ENCODE measurements around the gene EPHA4. TPM values are rescaled to one million over a fixed set of nuclear protein-coding genes. Genes with fewer than 3 reads are reported as not detected.

EPHA4 gene
- total and polyA plus RNA-seq, 2 of the 4 experiments (the other 2 are of a cell fraction), result 36.9 to 132 TPM

GRCh38 chr2:221434142-221434541, 138.0 kb downstream of the EPHA4 start:
- Histone ChIP-seq H3K79me1 (ENCODE audit: low read depth in 1 of 2, low read length in 2 of 2) (no peaks in the 10 kb centered on the region), H3K14ac (replicated peaks; ENCODE audit: low read depth, low read length) (no peak overlapping the region), H3K9me3 (ENCODE audit: control insufficient read depth, insufficient read depth, low read length) (no peaks in the 10 kb centered on the region), H2BK120ac (ENCODE audit: low read depth, low read length) (no peak overlapping the region), H4K5ac (ENCODE audit: low read depth, low read length) (no peak overlapping the region), H2AK5ac (ENCODE audit: low read depth, low read length) (no peak overlapping the region), H3K9me1 (ENCODE audit: insufficient read depth, low read length) (0 out of 2 replicates have a peak, but pooled peaks cover 3% of the 10 kb centered on the region), H3K9ac (ENCODE audit: low read depth, low read length) (no peak overlapping the region), H3K4me1 (ENCODE audit: control insufficient read depth, insufficient read depth, low read length) (peaks cover 3% of the 10 kb centered on the region; the same call in 1 of the 2 replicates), H2BK20ac (ENCODE audit: low read depth, low read length) (no peak overlapping the region), H2BK5ac (ENCODE audit: low read depth, low read length, poor library complexity, severe bottlenecking) (no peak overlapping the region), H3K27ac (ENCODE audit: insufficient read depth, low read length) (no peak overlapping the region), H3K4me2 (ENCODE audit: low read depth, low read length) (no peak overlapping the region), H3K36me3 (ENCODE audit: control insufficient read depth, insufficient read depth, low read length) (peaks cover 26% of the 10 kb centered on the region), H4K8ac (ENCODE audit: low read depth in 2 of 2, low read length in 2 of 2) (no peak overlapping the region), H3K4me3 (ENCODE audit: insufficient read depth, low read depth, low read length) (no peak overlapping the region), H3K27me3 (ENCODE audit: control insufficient read depth, insufficient read depth, low read length) (no peaks in the 10 kb centered on the region), H2AK9ac (replicated peaks; ENCODE audit: low read depth, low read length, poor library complexity) (no peak overlapping the region), H4K91ac (ENCODE audit: insufficient read depth, low read depth, low read length) (no peak overlapping the region), H2BK15ac (ENCODE audit: low read depth, low read length) (no peak overlapping the region), H4K20me1 (ENCODE audit: insufficient read depth, low read length) (no peaks in the 10 kb centered on the region), H3K56ac (ENCODE audit: extremely low read depth, insufficient read depth, low read length) (no peak overlapping the region), H3K4ac (ENCODE audit: low read depth, low read length) (no peak overlapping the region), H3K23ac (ENCODE audit: low read depth, low read length) (no peak overlapping the region), H2AFZ (replicated peaks; ENCODE audit: low read length, poor library complexity) (no peak overlapping the region), H3K18ac (ENCODE audit: low read depth, low read length) (no peak overlapping the region)
- no TSS peak for BruUV-seq (replicated peaks)
- DNase-seq (no peak), ATAC-seq (ENCODE audit: low read depth) (no peak)
- intact Hi-C loops (cut with micrococcal nuclease) (loop anchor here (10.0 kb wide), 1 partner anchor 749 kb away; no protein-coding TSS in a partner anchor), dilution Hi-C loops (cut with HindIII; ENCODE audit: low sequenced_read_pairs, unreplicated experiment) (no loop called here), in situ Hi-C loops (cut with MboI; ENCODE audit: low sequenced_read_pairs) (no loop called here)
- 100% methylated on average over 6 of the region's 7 CpGs; no CpG with 5 or more reads in 1 of the 2 experiments for WGBS, 2 experiments (ENCODE audit: extremely low coverage in 2 of 2, insufficient read length in 1 of 2)
- CTCF ChIA-PET, result no interaction called here
- POLR2A ChIA-PET (ENCODE audit: unreplicated experiment), result no interaction called here
- TF ChIP-seq BHLHE40 (IDR thresholded peaks at IDR 0.05; ENCODE audit: low read depth, low read length) (no peak), RCOR1 (IDR thresholded peaks at IDR 0.05; ENCODE audit: insufficient replicate concordance, low read length) (no peak), POLR2A (IDR thresholded peaks at IDR 0.05; ENCODE audit: low read depth, low read length) (no peak), CEBPB (IDR thresholded peaks at IDR 0.05; ENCODE audit: low read depth, low read length) (no peak), ELK1 (IDR thresholded peaks at IDR 0.05; ENCODE audit: borderline replicate concordance, low read depth, low read length) (no peak), USF2 (IDR thresholded peaks at IDR 0.05; ENCODE audit: low read depth, low read length) (no peak), MAFK (IDR thresholded peaks at IDR 0.05; ENCODE audit: low read depth, low read length) (no peak)
